HG02610 (cell line): ENCODE data around the gene C7orf25.
A peak's percentile ranks its signal among the peaks of the same experiment; 100 is the strongest.

Source experiments
- ATAC-seq: cut with Tn5 transposase; IDR thresholded peaks from one replicate; pipeline ENCODE4 v1.9.1; 2021; ENCODE audit warnings: mild to moderate bottlenecking, moderate library complexity; ENCODE audit not compliant: unreplicated experiment

C7orf25 gene

GRCh38 chr7:42880392-42880791 lies 31.5 kb downstream of the C7orf25 start:
- no peak for ATAC-seq

- ATAC-seq = no peak
These were observed 33.6 kb downstream of the C7orf25 start for GRCh38 chr7:42878303-42878702.

DNA sequence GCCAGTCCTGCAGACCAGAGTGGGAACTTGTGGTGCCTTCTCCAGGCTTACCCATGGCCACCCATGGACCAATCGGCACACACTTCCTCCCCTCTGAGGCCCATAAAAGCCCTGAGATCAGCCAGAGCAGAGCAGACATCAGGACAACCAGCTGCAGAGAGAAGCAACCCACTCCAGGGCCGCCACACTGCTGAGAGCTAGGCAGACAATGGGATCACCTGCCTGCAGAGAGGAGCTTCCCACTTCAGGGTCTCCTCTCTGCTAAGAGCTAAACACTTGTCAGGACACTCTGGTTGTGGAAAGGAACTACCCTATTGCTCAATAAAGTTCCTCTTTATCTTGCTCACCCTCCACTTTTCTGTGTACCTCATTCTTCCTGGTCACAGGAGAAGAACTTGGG lies 34.0 kb downstream of the C7orf25 start:
- no peak for ATAC-seq

- ATAC-seq = peak; percentile 84
These were observed 35.4 kb downstream of the C7orf25 start for GRCh38 chr7:42876182-42877068.

DNA sequence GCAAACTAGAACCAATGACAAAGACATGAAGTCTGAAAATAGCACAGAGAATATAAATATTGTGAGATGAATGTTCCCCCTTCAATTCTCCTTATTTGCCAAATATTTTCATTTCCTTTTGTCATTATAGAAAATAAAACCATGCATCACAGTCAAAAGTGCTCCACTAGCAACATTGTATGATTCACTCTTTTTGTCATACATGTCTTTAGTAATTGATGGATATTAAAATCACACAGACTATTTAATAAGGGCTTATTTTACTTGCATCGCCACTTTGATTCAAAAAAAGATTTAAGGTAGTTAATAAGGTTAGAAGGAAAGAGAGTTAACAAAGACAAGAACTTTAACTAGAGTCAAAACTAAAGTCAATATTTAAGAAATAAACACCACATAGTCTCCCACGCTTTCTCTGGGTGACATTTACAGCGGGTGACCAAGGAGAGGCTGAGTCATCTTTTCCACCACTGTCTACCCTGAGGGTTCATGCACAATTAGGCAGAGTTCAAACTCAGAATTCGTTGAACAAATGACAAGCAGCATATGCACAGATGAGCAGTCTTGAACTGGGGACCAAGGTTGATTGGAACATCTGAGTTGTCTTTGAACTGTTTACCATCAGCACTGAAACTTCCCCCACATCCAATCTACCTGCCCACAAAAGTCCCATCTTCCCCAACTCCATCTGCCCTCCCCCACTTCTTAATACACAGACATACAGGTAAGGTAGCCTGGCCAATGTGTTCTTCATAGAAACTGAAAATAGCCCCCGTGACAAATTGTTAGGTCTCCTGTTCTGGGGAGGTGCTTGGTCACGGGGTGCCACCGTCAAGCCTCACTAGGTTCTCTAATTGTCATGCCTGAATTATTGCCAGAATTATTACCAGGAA lies 42.5 kb downstream of the C7orf25 start:
- ATAC-seq = peak; percentile 98

DNA sequence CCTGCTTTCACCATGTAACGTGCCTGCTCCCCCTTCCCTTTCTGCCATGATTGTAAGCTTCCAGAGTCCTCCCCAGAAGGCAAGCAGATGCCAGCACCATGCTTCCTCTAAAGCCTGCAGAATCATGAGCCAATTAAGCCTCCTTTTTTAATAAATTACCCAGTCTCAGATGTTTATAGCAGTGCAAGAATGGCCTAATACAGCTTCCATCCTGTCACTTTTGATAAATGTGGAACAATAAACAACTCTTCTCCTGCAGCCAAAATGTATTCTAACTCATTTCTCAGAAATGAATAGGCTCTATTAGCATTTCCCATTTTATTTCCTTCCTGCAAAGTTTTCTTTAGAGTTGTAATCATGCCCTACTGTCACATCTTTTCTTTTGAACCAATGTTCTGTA lies 43.4 kb downstream of the C7orf25 start:
- ATAC-seq = no peak
